CD4-positive, CD25-positive, alpha-beta regulatory T cell (primary cell): ENCODE data around the gene SRSF9. TPM values are rescaled to one million over a fixed set of nuclear protein-coding genes. Genes with fewer than 3 reads are reported as not detected.

Source experiments
- ATAC-seq, 2 donors: fragments of 150-1000 bp; cut with Tn5 transposase; one replicate each; pipeline ENCODE4 v1.10.0; 2021; ENCODE audit warnings: low read depth in 2 of 2, moderate number of reproducible peaks in 2 of 2, moderate library complexity in 1 of 2
- DNase-seq, 3 donors: peaks; one replicate each; pipeline versions ENCODE4 v3.0.0 to v3.0.0-alpha.2; 2012 to 2022; ENCODE audit warnings: mixed read lengths in 1 of 3
- H3K27ac ChIP-seq: one replicate; pipeline ENCODE4 v1.7.0; 2013; ENCODE audit warnings: mild to moderate bottlenecking, low read length; ENCODE audit not compliant: insufficient read depth, poor library complexity, severe bottlenecking
- H3K27me3 ChIP-seq: one replicate; pipeline ENCODE4 v1.7.0; 2013; ENCODE audit warnings: low read length; ENCODE audit not compliant: control insufficient read depth, insufficient read depth
- H3K36me3 ChIP-seq: one replicate; pipeline ENCODE4 v1.7.0; 2013; ENCODE audit warnings: mild to moderate bottlenecking, low read length, moderate library complexity; ENCODE audit not compliant: control insufficient read depth, insufficient read depth
- H3K4me1 ChIP-seq: 2 replicates; pipeline ENCODE4 v1.7.0; 2013; ENCODE audit warnings: mild to moderate bottlenecking, low read length; ENCODE audit not compliant: insufficient read depth, control insufficient read depth, poor library complexity, severe bottlenecking
- H3K4me3 ChIP-seq: one replicate; pipeline ENCODE4 v1.7.0; 2013; ENCODE audit warnings: low read depth, mild to moderate bottlenecking, low read length, moderate library complexity
- H3K9me3 ChIP-seq, 2 experiments: 1 replicate in 1 of 2; 2 replicates in 1 of 2; pipeline ENCODE4 v1.7.0; 2013; ENCODE audit warnings: low read length in 2 of 2, mild to moderate bottlenecking in 1 of 2, moderate library complexity in 1 of 2; ENCODE audit not compliant: control insufficient read depth in 2 of 2
- H3K27ac Mint-ChIP-seq, 3 donors: one replicate each; pipeline ENCODE4 v1.8.0; 2020 to 2022; ENCODE audit warnings: mild to moderate bottlenecking in 3 of 3, mixed read lengths in 3 of 3, moderate library complexity in 2 of 3
- H3K27me3 Mint-ChIP-seq: one replicate; pipeline ENCODE4 v1.8.0; 2022; ENCODE audit warnings: mild to moderate bottlenecking, mixed read lengths
- H3K36me3 Mint-ChIP-seq: one replicate; pipeline ENCODE4 v1.8.0; 2020; ENCODE audit warnings: mixed read lengths
- H3K4me1 Mint-ChIP-seq, 4 donors: one replicate each; pipeline ENCODE4 v1.8.0; 2020 to 2022; ENCODE audit warnings: mixed read lengths in 4 of 4, mild to moderate bottlenecking in 1 of 4
- H3K4me3 Mint-ChIP-seq, 4 donors: one replicate each; pipeline ENCODE4 v1.8.0; 2020 to 2022; ENCODE audit warnings: mild to moderate bottlenecking in 4 of 4, mixed read lengths in 4 of 4, moderate library complexity in 3 of 4
- H3K9me3 Mint-ChIP-seq, 7 donors: one replicate each; pipeline ENCODE4 v1.8.0; 2020 to 2022; ENCODE audit warnings: mixed read lengths in 7 of 7, mild to moderate bottlenecking in 3 of 7, moderate library complexity in 2 of 7
- polyA plus RNA-seq, 4 donors: library from polyadenylated mRNA; unstranded; fragments of 300-500 nt; fragmentation: Illumina TruSeq; gene quantifications; one replicate each; pipeline ENCODE4 v1.2.3, GENCODE V29; 2021
- total RNA-seq: library from RNA; stranded (reverse); gene quantifications from one replicate; pipeline ENCODE4 v1.2.3, GENCODE V29; 2022

SRSF9 gene
- total and polyA plus RNA-seq, 5 donors from 2014 or later, result 138 to 193 (median 189) TPM

GRCh38 chr12:120445911-120446843, 23.4 kb downstream of the SRSF9 start, which contains the start of the genes GATC and TRIAP1:
Gene GATC (plus strand): TSS chr12:120446444. CDS start chr12:120446481, 37 bp downstream.
Gene TRIAP1 (minus strand): TSS chr12:120446384. CDS start chr12:120446372, 12 bp downstream.
- peaks cover 8 to 36% (median 25%) of the 10 kb centered on the region in 4 donors for H3K4me1 Mint-ChIP-seq
- peaks cover 24% of the 10 kb centered on the region for H3K36me3 ChIP-seq
- H3K4me3 ChIP-seq, result peak within 1 kb of the TSS; percentile 91
- ATAC-seq (peak; percentile 96 to 98), DNase-seq (peak; percentile 81 to 90 (median 86))
- H3K27me3 ChIP-seq, result no peaks in the 10 kb centered on the region
- H3K4me3 Mint-ChIP-seq, result peak within 1 kb of the TSS; percentile 95 to 99 (median 98)
- peaks cover 26% of the 10 kb centered on the region for H3K4me1 ChIP-seq
- H3K27ac Mint-ChIP-seq, result peak within 1 kb of the TSS; percentile 99 to 100 (median 100)
- no peaks in the 10 kb centered on the region for H3K27me3 Mint-ChIP-seq
- peak within 1 kb of the TSS; percentile 86 for H3K27ac ChIP-seq
- H3K9me3 ChIP-seq, result no peaks in the 10 kb centered on the region
- peaks cover 12% of the 10 kb centered on the region for H3K36me3 Mint-ChIP-seq
- no peaks in the 10 kb centered on the region for H3K9me3 Mint-ChIP-seq

GRCh38 chr12:120444676-120445075, 24.9 kb downstream of the SRSF9 start:
- H3K9me3 ChIP-seq, result no peaks in the 10 kb centered on the region
- Mint-ChIP-seq H3K9me3 (no peaks in the 10 kb centered on the region), H3K36me3 (peaks cover 12% of the 10 kb centered on the region), H3K4me1 (peaks cover 12 to 47% (median 29%) of the 10 kb centered on the region in 4 donors), H3K4me3 (peak overlapping the region; percentile 95 to 99 (median 98)), H3K27ac (peak overlapping the region in 2 of 3 donors; percentile 100), H3K27me3 (no peaks in the 10 kb centered on the region)
- H3K27me3 ChIP-seq, result no peaks in the 10 kb centered on the region
- H3K4me3 ChIP-seq, result no peak overlapping the region
- DNase-seq (no peak), ATAC-seq (no peak)
- H3K36me3 ChIP-seq, result peaks cover 33% of the 10 kb centered on the region
- peaks cover 30% of the 10 kb centered on the region for H3K4me1 ChIP-seq
- no peak overlapping the region for H3K27ac ChIP-seq

DNA sequence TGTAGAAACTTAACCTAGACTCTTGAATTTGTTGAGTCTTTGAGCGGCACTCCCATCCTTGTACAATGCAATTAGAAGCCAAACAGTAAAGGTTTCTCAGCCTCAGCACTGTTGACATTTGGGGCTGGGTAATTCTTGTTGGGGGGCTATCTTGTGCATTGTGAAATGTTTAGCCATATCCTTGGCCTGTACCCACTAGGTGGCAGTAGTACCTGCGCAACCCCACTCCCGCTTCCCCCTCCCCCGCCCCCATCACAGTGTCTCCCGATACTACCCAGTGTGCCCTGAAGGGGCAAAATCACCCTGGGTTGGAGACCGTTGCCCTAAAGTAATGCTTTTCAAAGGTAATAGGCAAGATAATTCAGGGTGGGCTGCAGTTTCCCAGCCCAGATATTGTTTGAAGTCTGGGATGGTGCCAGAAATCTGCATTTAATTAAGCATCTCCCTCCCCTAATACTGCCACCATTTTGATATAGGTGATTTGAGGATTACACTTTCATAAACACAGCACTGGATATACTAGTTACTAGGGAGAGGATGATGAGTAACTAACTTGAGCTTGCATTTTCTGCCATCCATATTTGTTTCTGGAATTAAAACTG, 29.8 kb downstream of the SRSF9 start:
- peaks cover 24% of the 10 kb centered on the region for H3K4me1 ChIP-seq
- peak; percentile 69 to 88 (median 73) for DNase-seq
- H3K27ac ChIP-seq, result peak overlapping the region; percentile 43
- H3K27ac Mint-ChIP-seq, result peak overlapping the region in 1 of 3 donors; percentile 74
- no peaks in the 10 kb centered on the region for H3K9me3 Mint-ChIP-seq
- H3K4me1 Mint-ChIP-seq, result peaks cover 4 to 34% (median 15%) of the 10 kb centered on the region in 4 donors
- peak overlapping the region; percentile 46 to 94 (median 70) for H3K4me3 Mint-ChIP-seq
- peak; percentile 42 to 43 for ATAC-seq
- H3K9me3 ChIP-seq, result no peaks in the 10 kb centered on the region
- H3K27me3 Mint-ChIP-seq, result peaks cover 6% of the 10 kb centered on the region
- H3K27me3 ChIP-seq, result no peaks in the 10 kb centered on the region
- peaks cover 7% of the 10 kb centered on the region for H3K36me3 Mint-ChIP-seq
- H3K36me3 ChIP-seq, result peaks cover 33% of the 10 kb centered on the region
- H3K4me3 ChIP-seq, result peak overlapping the region; percentile 54

DNA sequence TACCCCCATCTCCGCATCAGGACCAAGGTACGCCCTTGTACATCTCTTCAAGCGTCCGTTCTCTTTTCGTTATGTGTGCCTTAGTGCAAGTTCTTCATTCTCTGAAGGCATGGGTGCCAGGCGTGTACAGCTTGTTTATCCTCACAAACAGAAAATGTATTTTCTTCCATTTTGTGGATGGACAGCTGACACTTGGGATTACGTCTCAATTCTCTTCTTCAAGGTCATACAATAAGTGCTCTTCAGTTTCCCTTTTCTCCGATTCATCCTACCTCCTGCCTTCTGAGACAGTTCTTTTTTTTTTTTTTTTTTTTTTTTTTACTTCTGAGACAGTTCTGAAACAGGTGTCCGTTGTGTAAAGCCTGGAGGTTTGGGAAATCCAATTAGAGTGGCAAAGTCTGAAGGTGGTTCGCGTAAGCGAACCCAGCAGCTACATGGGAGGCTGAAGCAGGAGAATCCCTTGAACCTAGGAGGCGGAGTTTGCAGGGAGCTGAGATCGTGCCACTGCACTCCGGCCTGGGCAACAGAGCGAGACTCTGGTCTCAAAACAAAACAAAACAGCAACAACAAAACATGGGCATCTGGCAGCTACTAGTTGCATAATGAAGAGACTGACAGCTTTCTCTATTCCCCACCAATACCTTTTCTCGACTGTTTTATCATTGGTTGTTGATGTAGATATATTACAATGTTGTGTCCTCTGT, 30.9 kb downstream of the SRSF9 start:
- H3K27me3 Mint-ChIP-seq, result peaks cover 7% of the 10 kb centered on the region
- Histone ChIP-seq H3K9me3 (no peaks in the 10 kb centered on the region), H3K27ac (peak overlapping the region; percentile 84), H3K4me1 (peaks cover 24% of the 10 kb centered on the region), H3K27me3 (no peaks in the 10 kb centered on the region), H3K36me3 (peaks cover 26% of the 10 kb centered on the region), H3K4me3 (peak overlapping the region; percentile 87)
- peaks cover 4 to 34% (median 15%) of the 10 kb centered on the region in 4 donors for H3K4me1 Mint-ChIP-seq
- H3K9me3 Mint-ChIP-seq, result no peaks in the 10 kb centered on the region
- peaks cover under 1% of the 10 kb centered on the region for H3K36me3 Mint-ChIP-seq
- H3K4me3 Mint-ChIP-seq, result peak overlapping the region; percentile 90 to 94 (median 92)
- DNase-seq (no peak), ATAC-seq (no peak)
- peak overlapping the region; percentile 38 to 96 (median 74) for H3K27ac Mint-ChIP-seq

GRCh38 chr12:120437735-120438494, 31.6 kb downstream of the SRSF9 start, which contains the start of gene COX6A1:
Gene COX6A1 (plus strand): TSS chr12:120438113. CDS start chr12:120438127, 14 bp downstream.
- Mint-ChIP-seq H3K36me3 (no peaks in the 10 kb centered on the region), H3K9me3 (no peaks in the 10 kb centered on the region), H3K4me1 (peaks cover 4 to 34% (median 15%) of the 10 kb centered on the region in 4 donors), H3K27me3 (peaks cover 15% of the 10 kb centered on the region), H3K27ac (peak within 1 kb of the TSS; percentile 74 to 98 (median 96)), H3K4me3 (peak within 1 kb of the TSS; percentile 90 to 94 (median 92))
- H3K27ac ChIP-seq, result peak within 1 kb of the TSS; percentile 84
- peaks cover 24% of the 10 kb centered on the region for H3K4me1 ChIP-seq
- H3K36me3 ChIP-seq, result peaks cover 21% of the 10 kb centered on the region
- no peaks in the 10 kb centered on the region for H3K9me3 ChIP-seq
- DNase-seq, result peak; percentile 96 to 100 (median 97)
- peak within 1 kb of the TSS; percentile 87 for H3K4me3 ChIP-seq
- peak; percentile 97 to 98 for ATAC-seq
- H3K27me3 ChIP-seq, result peaks cover 1% of the 10 kb centered on the region

DNA sequence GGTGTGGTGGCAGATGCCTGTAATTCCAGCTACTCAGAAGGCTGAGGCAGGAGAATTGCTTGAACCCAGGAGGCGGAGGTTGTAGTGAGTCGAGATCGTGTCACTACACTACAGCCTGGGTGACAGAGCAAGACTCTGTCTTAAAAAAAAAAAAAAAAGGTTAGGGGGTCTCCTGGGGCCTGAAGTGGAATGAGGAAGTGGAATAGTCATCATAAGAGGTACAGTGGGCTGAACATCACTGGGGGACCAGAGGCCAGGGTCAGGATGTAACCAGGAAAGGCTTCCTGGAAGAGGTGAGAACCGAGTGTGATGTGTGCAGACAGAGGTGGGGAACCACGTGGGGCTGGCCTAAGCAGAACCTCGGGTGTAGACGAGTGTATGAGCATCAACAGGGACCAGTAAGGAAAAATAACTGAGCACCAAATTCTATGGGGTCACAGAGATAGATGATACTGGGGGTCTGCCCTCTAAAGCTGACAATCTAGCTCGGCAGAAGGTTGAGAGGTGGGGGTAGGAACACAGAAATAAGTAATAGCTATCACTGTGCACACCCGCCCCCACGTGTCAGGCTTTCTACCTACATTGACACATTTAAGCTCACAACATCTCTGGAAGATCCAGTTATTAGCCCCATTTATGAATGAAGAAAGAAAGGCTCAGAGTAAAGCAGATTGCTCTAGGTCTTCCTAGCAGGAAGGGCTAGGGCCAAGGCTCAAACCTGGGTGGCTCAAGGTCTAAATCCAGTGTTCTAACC, 36.6 kb downstream of the SRSF9 start:
- H3K36me3 Mint-ChIP-seq, result no peaks in the 10 kb centered on the region
- peaks cover 0 to 13% (median 8%) of the 10 kb centered on the region in 4 donors for H3K4me1 Mint-ChIP-seq
- peaks cover 26% of the 10 kb centered on the region for H3K27me3 Mint-ChIP-seq
- Histone ChIP-seq H3K27ac (no peak overlapping the region), H3K4me1 (peaks cover 5% of the 10 kb centered on the region), H3K4me3 (no peak overlapping the region), H3K27me3 (peaks cover 3% of the 10 kb centered on the region), H3K36me3 (no peaks in the 10 kb centered on the region), H3K9me3 (no peaks in the 10 kb centered on the region)
- DNase-seq (no peak), ATAC-seq (no peak)
- no peak overlapping the region for H3K27ac Mint-ChIP-seq
- H3K4me3 Mint-ChIP-seq, result peak overlapping the region in 1 of 4 donors; percentile 52
- H3K9me3 Mint-ChIP-seq, result no peaks in the 10 kb centered on the region
